Stimulated activated CD4-positive, alpha-beta T cell treated with anti-CD3 and anti-CD28 coated beads, Interleukin-1b, Interleukin-23, amount 100 ng/mL, for 1 hour (primary cell): ENCODE measurements around the gene PARVA.
"Not testable (repeated sequence)": the region's sequence is repeated elsewhere in the genome, so short reads cannot be mapped to it uniquely, and the experiment has no call there.

Experiments
- DNase-seq, 2 donors: peaks; one replicate each; pipeline ENCODE4 v3.0.0-alpha.2; 2020; ENCODE audit warnings: low read depth in 2 of 2

Gene PARVA

DNA sequence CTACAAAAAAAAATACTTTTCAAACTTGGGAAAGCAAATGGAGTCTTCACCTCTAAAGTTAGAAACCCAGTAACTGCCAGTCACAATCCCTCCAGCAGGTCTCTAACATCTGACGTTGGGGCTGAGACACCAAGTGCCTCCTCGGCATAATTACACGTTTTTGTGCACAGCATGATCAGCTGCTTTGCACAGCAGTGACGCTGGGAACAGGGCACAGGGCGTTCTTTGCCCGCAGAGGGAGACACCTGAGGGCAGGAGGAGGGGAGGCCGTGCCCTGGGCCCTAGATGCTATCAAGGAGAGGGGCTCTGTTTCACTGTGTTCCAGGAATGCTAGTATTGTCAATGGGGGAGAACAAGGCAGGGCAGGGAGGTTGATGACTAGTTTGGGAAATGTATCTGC, 120.1 kb downstream of the PARVA start:
- DNase-seq = no peak

DNA sequence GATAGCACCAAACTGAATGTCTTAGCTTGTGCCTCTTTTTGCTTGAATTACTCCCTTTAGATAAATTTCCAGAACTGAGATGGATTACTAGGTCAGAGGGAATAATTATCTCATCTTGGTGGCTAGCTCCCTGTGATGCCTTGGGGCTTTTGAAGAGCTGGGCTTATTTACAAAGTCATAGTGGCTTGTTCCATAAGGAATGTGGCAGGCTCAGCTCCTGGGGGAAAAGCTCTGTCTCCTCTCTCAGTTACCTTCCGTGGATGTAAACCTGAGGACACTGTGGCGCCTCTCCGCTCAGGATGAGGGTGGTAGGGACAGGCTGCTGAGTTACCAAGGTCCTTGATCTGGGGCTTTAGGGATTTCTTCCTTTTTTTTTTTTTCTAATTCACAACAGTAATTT, 121.7 kb downstream of the PARVA start:
- no peak for DNase-seq

DNA sequence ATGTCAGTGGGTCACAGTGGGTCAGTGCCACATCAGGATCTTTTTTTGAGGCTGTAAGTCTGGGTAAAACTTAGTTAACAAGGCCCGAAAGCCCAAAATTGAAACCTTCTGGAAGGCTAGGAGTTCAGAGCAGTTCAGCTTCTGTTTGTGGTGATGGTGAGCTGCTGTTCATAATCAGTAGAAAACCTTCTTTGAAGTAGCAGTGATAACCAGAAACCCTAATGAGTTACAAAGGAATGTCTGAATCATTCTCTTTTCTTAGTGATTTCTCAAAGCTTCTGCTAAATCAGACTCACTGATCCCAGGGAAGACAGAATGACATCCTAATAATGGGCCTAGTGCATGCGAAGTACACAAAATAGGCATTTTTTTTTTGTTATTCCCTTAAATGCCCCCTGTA, 124.7 kb downstream of the PARVA start:
- DNase-seq = no peak

DNA sequence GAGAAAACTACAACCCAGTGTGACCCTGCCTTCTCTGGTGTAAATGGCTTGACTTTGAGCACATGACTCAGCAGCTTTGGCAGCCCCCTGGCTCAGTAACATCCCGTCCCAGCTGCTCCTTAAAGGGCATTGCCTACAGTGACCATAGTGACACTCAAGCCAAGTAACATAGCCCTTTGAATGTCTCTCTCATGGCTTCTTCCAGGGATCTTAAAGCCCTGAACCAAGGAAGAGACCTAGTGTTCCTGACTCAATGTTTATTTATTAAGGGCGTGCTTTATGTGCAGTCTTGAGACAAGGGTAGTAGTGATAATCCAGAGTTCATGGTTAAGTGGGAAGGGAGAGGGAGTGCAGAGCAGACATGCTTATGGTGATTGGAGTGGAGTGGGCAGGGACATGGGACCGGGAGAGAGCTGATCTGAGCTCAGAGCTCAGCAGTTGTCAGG, 125.7 kb downstream of the PARVA start:
- DNase-seq = no peak

DNA sequence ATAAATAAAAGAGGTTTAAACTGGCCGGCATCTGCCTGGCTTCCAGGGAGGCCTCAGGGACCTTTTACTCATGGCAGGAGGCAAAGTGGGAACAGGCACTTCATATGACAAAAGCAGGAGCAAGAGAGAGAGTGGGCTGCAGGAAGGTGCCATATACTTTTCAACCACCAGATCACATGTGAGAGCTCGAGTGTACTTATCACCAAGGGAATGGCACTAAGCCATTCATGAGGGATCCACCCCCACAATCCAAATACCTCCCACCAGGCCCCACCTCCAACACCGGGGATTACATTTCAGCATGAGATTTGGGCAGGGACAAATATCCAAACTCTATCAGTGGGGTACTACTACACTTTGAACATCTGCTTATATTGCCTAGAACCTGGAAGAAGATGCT, 126.5 kb downstream of the PARVA start:
- no peak for DNase-seq

DNA sequence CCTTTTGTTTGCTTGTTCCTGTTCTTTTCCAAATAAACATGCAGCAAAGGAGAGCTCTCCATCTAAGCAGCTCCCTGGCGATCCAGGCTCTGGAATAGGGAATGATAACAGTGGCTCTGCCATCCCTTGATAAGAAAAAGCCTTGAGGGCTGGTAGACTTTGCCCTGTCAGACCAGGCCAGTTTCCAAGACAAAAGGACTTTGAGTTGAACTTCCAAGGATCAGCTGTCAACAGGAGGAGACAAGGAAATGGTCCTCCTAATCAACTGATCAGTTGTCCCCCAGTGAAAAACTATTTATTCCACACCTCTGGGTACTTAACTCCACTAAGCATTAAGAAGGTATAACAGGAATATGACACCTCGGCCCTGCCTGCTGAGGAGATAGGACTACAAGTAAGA, 127.8 kb downstream of the PARVA start:
- DNase-seq = no peak

DNA sequence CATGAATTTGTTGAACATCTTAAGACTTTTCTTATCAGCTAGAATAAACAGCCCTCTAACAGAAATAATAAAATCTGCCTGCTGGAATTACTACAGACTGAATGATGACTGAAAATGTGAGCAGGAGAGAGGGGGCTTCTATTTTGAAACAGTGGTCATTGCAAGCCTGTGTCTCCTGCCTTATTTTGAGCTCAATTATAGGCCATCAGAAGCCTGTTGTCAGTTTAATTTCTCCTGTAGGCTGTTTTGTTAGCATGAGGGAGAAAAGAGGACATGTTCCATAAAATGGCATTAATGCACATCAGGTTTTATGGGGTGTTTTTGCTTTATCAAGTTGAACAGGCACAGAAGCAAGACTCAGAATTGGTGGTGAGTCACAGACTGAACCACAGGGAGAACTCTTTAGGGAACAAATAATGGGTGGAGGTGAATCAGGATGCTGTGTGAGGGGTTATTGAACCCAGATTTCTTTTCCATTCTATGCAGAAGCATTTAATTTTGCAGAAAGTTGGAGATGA, 129.1 kb downstream of the PARVA start:
- no peak for DNase-seq

DNA sequence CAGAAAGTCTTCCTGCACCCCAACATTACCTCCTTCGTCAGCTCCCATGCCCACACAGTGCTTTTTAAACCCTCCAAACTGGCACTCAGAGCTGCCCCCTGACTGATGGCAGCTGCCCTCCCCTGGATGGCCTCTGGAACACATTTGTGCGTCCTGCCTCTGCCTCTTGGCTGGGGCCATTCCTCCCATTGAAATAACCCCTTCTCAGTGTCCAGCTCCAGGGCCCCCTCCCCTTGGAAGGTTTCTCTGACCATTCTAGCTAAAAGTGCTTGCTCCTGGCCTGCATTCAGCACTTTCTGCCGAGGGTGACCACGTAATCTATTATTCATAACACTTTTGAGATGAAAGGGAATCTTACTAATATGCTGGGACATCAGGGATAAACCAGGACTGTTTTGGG, 130.0 kb downstream of the PARVA start:
- no peak for DNase-seq

DNA sequence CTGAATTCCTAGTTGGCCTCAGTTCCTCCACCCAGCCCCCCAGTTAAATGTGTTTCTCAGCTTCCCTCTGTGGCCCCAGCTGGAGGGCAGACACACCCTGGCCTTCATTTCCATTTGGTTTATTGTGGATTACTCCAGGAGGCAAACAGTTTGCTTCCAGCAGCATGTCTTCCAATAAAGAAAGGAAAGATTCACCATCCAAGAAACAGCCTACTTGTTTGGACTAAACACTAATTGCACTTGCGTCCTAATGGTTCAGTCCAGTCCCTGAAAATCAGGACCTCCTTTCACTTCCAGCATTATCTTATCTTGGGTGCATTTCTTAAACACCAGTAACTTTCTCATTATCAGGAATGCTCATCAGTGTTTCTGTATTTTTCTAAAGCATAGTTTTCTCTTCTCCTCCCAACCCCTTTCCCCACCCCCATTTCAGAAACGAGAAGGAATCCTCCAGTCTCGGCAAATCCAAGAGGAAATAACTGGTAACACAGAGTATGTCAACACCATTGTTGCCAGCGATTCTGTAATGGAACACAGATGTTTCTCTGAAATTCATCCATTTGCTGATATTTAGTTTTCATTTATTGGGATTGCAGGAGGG, 130.9 kb downstream of the PARVA start:
- no peak for DNase-seq

DNA sequence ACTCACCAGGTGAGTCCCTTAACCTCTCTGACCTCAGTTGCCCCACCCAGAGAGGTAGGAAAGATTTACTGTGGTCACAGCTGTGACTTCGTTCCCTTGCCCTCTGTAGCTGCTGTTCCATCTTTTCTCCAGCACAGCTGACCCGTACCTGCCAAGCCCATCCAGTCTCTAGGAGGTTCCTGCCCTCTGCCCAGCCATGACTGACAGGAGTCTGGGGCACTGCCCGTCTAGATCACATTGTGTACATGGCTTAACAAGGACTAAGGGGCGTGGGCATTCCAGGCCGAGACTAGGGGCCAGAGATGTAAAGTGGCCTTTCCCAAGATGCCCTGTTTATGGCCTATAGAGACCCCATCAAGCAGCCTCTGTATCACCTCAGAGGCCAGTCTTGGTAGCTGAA, 132.0 kb downstream of the PARVA start:
- DNase-seq = no peak

DNA sequence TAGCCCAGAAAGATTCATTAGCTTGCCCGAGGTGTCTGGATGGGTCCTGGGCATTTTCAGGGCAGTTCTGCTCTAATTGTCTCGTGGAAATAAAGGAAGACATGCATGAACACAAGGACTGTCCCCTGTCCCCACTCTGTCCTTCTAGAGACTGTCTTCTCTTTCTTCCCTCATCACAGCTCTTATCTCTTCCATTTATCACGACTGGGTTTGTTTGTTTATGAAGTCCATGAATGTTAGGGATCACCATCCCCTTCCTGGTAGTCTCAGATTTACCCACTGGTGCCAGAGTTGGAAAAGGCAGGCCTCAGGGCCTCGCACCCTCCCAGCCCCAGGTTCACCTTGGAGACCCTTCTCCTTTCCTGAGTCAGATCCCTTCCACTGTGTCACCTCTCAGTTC, 134.8 kb downstream of the PARVA start:
- DNase-seq = no peak

DNA sequence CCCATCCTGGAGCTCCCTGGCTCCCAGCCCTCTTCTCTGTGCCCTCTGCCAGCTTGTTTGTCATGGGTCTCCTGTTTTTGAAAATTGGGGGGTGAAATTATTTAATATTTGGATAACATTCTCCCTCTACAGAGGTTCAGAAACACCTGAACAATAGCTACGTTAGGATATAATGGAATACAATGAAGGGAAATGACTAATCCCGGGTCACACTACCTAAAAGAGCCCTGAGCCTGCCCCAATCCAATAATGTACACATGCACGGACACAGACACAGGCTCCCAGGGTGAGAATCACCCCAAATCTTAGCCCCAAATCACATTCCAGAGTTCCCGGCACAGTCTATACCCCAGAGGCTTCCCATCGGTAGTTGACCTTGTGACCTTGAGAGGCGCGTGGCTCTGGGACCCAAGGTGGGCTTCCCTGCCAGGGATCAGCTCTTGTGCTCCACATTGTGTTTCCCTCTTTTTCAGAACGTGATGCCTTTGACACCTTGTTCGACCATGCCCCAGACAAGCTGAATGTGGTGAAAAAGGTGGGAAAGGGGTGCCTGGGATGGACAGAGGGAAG, 135.5 kb downstream of the PARVA start:
- DNase-seq = no peak

DNA sequence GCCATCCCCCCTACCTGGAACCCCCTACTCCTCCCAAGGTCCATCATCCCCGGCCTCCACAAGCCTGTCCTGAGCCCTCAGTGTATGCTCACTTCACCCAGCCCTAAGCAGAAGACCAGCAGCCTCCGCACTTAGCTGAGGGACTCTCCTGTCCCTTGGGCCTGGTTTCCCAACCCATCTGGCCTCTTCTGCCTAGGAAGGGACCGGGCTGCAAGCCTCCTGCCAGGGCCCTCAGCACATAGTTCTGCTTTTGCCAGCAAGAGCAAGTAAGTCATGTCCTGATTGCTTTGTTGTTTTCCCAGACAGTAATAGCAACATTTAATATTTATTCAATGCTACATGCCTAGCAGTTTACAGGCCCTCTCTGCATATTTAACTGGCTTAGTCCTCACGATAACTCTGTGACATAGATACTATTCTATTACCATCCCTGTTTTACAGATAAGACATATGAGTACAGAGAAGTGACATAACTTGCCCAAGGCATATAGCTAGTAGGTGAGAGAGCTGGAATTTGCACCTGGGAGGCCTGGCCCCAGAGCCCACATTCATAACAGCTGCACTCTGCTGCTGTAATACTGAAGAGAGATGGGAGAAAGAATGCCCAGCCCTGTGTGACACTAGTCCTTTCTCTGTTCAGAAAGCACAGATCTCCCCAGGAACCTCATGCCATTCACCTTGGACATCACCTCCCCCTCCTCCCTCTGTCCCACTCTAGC, 139.2 kb downstream of the PARVA start:
- no peak for DNase-seq

DNA sequence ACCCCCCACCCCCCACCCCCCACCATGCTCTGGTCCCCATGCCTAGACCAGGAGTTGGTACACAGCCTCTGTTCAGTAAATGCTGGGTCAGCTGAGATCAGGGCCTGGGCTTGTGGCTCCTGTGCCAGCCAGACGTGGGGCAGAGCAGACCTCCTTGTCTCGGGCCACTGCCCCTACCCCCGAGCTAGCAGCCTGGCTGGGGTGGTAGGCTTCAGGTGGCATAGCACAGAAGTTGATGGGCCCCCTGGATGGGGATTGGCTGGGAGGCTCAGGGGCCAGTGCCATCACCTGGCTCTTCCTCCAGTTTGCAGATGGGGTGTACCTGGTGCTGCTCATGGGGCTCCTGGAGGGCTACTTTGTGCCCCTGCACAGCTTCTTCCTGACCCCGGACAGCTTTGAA, 139.9 kb downstream of the PARVA start:
- no peak for DNase-seq

DNA sequence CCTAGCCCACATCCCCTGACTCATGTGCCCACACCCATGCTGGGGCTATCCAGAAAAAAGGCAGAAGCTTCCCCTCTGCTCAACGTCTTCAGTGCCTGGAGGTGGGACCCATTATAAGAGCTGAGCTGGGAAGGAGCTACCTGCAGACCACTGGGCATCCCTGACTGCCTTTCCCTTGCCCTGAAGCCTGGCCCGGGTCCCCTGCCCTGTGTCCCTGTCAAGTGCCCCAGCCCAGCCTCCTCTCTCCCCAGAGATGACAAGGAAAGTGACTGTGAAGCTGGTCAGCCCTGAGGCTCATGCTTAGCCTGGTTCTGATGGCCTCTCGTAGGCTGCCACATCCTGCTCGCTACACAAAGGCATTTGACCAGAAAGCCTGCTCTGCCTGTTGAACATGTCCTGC, 140.4 kb downstream of the PARVA start:
- no peak for DNase-seq

DNA sequence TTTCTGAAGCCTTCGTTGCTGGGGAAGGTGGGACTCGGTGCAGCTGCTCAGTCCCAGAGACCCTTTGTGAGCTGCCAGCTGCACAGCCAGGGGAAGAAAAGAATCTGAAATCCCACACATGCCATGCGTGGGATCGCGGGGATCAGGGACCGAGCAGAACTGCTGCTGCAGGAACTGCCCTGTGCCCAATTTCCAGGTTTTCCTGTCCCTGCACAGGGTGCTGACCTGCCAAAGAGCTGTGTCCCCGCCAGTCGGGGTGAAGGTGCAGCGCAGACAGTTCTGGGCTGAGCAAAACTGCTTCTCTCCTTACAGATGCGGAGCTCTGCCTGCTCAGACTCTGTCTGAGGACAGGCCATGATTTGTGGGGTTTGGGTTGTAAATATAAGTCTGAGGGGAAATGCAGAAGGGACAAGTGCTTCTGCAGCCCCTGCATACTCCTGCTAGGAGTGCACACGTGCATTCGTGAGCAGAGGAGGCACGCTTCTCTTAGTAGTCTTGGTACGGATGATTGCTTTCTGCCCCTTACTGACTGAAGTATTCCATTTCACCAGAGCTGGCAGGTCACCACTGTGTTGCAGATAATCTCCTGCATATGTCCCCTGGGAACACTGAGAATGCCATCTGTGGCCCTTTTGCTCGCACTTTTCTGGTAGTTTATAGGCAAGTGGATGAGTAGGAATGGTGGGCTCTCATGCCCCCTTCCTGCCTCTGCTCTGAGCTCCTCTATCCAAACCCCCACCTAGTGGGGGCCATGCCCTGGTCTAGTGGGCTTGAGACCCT, 141.4 kb downstream of the PARVA start:
- DNase-seq = no peak

DNA sequence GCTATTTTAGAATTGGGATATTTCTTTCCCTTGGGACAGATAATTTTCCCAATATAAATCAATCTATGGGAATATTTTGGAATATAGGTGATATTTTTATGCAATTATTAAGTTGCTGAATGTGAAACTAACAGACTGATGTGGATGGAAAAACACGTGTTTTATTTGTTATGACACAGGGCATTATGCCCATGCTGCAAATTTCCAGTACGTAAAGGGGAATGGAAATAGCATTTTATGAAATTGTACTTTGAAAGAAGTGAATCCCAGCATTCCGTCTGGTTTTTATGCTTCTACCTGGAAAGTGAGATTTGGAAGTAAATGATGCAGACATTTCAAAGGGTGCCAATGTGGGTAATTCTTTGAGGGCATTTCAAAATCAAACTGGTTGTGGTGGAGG, 142.7 kb downstream of the PARVA start:
- DNase-seq = no peak

DNA sequence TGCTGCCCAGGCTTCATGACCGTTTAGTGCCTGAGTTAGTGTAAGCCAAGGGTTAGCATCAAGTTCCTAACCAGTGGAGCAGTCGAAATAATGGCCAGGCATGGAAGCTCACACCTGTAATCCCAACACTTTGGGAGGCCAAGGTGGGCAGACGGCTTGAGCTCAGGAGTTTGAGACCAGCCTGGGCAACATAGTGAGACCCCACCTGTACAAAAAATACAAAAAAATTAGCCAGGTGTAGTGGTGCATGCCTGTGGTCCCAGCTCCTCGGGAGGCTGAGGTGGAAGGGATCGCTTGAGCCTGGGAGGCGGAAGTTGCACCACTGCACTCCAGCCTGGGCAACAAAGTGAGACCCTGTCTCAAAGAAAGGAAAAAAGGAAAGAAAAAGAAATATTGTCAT, 143.2 kb downstream of the PARVA start:
- not testable (repeated sequence) for DNase-seq

DNA sequence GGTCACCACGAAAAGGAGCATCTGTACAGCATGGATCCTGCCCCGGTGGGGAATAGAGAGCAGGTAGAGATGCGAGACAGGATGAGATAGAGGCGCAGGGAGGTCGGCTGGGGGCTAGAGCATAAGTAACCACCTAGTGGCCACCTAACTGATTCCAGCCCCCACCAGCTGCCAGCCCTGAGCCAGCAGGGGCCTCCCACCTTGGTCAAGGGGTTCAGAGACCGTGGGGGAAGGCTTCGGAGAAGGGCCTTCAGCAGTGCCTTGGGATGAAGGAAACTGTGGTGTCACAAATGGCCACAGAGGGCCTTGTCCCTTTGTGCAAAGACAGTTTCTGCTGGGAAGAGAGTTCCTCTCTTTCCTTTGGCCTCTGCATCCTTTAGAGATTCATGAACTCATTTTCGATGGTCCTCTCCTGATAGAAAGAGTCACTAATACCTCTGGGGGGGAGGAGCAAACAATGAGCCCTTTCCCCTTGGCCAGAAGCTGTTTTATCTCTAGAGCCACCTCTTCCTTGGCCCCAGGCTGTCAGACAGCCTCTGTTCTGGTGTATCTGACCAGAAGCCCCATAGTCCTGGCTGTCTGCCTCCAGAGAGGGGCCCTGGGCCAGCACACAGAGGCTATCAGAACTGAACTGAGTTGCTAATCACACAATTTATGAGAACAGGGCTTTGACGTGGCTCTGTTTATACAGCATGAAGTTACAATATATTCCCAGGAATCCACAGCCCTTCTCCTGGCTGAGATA, 146.0 kb downstream of the PARVA start:
- DNase-seq = no peak

DNA sequence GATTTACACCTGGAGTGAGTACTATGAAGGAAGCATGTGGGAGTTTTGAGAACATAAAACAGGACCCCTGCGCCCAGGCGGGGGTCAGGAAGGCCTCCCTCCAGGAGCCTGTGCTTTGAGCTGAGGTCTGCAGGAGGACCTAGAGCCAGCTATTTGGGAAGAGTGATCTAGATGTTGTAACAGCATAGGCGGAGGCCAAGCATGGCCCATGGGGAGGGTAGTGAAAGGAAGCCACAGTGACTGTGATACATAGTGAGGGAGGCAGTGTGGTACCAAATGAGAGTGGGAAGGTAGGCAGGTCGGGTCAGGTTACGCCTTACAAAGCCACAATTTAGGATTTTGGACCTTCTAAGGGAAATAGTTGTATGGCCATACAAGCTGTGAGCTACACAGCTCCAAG, 147.5 kb downstream of the PARVA start:
- no peak for DNase-seq

DNA sequence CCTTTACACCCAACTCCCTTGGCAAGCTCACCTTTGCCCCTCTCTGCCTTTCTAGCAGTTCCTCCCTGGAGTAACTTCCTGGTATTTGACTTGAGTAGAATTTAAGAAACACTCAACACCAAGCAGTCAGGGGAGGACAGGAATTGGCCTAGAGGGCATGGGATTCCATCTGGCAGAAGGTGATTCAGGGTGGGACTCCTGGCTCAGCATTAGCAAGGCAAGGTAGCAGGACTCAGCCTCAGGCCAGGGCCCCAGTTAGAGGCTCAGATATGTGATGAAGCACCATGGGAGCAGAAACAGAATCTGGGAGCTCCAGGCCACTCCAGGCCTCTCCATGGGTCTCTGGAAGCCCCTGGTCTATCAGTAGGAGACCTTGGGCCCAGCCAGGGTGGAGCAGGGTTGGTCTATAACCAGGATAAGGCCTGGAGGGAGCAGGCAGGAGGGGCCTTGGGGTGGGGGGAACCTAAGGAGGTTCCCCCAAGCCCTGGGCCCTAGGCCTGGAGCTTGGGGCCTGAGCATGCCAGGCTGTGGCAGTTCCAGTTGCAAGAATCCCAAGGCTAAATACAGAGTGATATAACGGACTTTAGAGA, 148.2 kb downstream of the PARVA start:
- DNase-seq = no peak
